ENCODE results near the gene DMRTA1.
"Not testable (repeated sequence)": the region's sequence is repeated elsewhere in the genome, so short reads cannot be mapped to it uniquely, and the experiment has no call there.

The DMRTA1 gene, protein sequence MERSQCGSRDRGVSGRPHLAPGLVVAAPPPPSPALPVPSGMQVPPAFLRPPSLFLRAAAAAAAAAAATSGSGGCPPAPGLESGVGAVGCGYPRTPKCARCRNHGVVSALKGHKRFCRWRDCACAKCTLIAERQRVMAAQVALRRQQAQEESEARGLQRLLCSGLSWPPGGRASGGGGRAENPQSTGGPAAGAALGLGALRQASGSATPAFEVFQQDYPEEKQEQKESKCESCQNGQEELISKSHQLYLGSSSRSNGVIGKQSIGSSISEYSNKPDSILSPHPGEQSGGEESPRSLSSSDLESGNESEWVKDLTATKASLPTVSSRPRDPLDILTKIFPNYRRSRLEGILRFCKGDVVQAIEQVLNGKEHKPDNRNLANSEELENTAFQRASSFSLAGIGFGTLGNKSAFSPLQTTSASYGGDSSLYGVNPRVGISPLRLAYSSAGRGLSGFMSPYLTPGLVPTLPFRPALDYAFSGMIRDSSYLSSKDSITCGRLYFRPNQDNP

GRCh38 chr9:22446589-22446949 is at the start of gene DMRTA1:
Gene DMRTA1, plus strand, starts transcription at chr9:22446824. Its CDS starts 242 bp downstream, at chr9:22447066.
- no peak for DNase-seq (ENCODE audit: low read depth in 2 of 2)

DNA sequence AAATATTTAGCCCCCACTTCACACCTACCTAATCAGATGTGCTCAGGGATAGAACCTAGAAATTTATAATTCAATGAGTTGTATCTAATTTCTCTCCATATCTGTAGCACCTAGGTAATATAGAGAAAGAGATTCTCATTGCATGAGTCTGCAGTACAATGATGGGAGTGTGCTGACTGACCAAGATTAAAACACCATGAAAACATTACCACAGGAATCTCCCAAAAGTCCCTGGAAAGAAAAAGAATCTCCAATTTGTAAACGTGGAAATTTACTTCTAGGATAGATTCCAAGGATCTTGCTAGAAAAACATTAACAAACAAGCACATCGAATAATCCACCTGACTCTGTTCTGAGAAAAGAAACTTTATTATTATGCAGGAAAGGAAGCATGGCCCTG is 45.0 kb upstream of the DMRTA1 start:
- DNase-seq (ENCODE audit: low read depth in 2 of 2), result no peak

- no peak for DNase-seq (ENCODE audit: low read depth in 2 of 2)
These were observed 40.6 kb upstream of the DMRTA1 start for GRCh38 chr9:22405869-22406659.

GRCh38 chr9:22413884-22414283 is 32.7 kb upstream of the DMRTA1 start:
- DNase-seq (ENCODE audit: low read depth in 2 of 2), result no peak

DNA sequence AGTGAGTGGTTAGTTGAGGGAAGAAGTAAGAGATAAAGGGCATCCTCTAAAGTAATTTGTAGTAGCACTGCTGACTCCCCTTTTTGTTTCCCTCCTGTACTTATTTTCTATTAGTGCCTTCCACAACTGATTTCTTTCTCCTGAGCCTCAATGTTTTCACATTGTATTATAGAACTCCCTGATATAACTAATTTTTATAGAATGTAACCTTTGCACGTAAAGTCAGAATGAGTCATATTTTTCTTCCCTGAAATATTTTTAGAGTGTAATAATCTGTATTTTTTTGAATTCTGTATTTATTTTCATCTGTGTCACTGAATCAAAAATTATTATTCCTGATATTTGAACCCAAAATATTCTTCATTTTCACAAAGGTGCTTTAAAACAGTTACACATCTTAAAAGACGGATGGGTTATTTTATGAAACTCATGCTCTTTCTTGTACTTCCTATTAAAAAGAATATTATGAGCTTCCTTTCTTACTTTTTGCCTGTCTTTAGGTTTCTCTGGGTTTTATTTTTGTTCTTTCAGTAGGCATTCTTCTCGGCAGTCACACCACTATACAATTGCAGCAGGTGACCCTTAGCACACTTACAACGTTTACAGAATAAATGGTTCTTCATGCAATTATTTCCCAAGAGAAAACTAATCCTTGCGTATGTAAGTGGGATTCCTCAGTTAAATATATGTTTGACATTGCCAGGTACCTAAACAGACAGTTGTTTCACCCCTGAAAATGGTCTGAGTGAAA is 30.5 kb upstream of the DMRTA1 start:
- no peak for DNase-seq (ENCODE audit: low read depth in 2 of 2)

GRCh38 chr9:22416692-22417060 is 29.9 kb upstream of the DMRTA1 start:
- no peak for DNase-seq (ENCODE audit: low read depth in 2 of 2)

GRCh38 chr9:22423566-22423965 is 23.1 kb upstream of the DMRTA1 start:
- no peak for DNase-seq (ENCODE audit: low read depth in 2 of 2)

GRCh38 chr9:22424616-22425015 is 22.0 kb upstream of the DMRTA1 start:
- no peak for DNase-seq (ENCODE audit: low read depth in 2 of 2)

DNA sequence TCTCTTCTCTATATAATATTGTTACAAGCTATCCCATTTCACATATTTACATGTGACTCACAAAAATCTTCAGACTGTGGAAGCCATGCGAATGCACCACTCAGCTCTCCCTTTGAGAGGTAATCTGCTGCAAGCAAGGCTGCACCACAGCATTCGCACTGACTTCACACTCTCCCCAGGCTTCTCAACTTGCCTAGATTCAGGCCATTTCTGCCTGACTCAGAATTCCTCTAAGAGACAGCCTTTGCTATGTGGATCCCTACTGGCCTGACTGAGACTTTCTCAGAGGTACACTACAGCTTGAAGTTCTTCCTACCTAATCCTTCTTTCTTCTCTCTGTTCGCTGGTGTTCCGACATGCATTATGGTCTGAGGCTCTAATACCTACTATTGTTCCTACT is 21.1 kb upstream of the DMRTA1 start:
- no peak for DNase-seq (ENCODE audit: low read depth in 2 of 2)

GRCh38 chr9:22427226-22427880 is 19.3 kb upstream of the DMRTA1 start:
- DNase-seq (ENCODE audit: low read depth in 2 of 2), result no peak

GRCh38 chr9:22433691-22434090 is 12.9 kb upstream of the DMRTA1 start:
- no peak for DNase-seq (ENCODE audit: low read depth in 2 of 2)

DNA sequence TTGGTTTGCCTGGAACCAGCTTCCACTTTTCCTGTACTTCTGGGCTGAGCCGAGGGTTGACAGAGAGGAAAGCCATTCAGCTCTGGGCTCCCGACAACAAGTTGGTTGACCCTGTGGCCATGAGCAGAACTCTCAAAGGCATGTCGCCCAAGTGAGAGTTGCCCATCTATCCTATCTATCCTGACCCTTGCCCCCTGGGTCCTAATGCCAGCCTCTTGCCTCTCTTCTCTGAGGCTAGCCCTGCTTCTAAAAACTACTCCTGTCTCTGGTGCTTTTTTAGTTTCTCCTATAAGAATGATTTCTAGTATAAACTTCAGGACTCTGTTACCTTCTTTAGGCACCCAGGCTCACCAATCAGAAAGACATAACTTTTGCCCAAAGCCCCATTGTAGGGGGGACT is 11.4 kb upstream of the DMRTA1 start:
- not testable (repeated sequence) for DNase-seq (ENCODE audit: low read depth in 2 of 2)

DNA sequence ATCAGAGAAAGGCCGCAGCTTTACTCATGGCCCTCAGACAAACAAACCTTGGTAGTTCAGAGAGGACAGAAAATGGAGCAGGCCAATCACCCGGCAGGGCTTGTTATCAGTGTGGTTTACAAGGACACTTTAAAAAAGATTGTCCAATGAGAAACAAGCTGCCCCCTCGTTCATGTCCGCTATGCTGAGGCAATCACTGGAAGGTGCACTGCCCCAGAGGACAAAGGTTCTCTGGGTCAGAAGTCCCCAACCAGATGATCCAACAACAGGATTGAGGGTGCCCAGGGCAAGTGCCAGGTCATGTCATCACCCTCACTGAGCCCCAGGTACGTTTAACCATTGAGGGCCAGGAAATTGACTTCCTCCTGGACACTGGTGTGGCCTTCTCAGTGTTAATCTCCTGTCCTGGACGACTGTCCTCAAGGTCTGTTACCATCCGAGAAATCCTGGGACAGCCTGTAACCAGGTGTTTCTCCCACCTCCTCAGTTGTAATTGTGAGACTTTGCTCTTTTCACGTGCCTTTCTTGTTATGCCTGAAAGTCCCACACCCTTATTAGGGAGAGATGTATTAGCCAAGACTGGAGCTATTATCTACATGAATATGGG is 9.1 kb upstream of the DMRTA1 start:
- not testable (repeated sequence) for DNase-seq (ENCODE audit: low read depth in 2 of 2)

DNA sequence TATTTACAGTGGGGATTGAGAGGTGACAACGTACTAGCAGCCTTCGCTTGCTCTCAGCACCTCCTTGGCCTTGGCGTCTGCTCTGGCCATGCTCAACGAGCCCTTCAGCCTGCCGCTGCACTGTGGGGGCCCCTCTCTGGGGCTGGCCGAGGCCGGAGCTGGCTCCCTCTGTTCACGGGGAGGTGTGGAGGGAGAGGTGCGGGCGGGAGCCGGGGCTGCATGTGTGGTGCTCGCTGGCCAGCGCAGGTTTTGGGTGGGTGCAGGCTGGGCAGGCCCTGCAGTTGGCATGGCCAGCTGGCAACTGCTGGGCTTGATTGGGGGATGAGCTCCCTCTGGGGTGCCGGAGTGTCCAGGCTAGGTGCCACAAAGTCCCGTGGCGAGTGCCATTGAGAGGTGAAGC is 5.8 kb upstream of the DMRTA1 start:
- DNase-seq (ENCODE audit: low read depth in 2 of 2), result no peak

GRCh38 chr9:22446950-22447617 is 460 bp downstream of the DMRTA1 start:
- DNase-seq (ENCODE audit: low read depth in 2 of 2), result no peak

DNA sequence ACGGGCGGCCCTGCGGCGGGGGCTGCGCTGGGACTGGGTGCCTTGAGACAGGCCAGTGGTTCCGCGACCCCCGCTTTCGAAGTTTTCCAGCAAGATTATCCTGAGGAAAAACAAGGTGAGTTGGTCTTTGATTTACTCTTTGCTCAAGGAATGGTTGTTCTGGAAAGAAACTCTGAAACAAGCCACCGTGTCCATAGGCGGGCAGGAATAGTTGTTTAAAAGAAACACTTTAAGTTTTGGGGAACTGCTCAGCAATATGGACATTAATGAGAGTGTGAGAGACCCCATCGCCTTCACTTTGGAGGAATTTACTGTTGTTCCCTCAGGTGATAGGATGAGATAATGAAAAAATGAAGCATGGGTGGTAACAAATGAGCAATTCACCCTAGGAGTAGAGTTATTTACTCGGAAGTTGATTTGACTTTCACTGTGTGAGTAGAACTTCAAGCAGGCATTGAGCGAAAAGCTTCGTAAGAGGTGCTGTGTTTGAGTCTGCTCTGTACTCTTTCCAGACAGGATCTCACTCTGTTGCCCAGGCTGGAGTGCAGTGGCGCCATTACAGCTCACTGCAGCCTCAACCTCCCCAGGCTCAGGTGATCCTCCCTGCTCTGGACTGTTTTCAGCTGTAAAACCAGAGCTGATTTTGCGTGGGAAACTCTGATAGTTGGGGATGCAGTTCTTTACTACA is 1.1 kb downstream of the DMRTA1 start:
- DNase-seq (ENCODE audit: low read depth in 2 of 2), result no peak

GRCh38 chr9:22449719-22450118 is 3.1 kb downstream of the DMRTA1 start:
- DNase-seq (ENCODE audit: low read depth in 2 of 2), result no peak

- no peak for DNase-seq (ENCODE audit: low read depth in 2 of 2)
These were observed 5.9 kb downstream of the DMRTA1 start for GRCh38 chr9:22452415-22453010.

DNA sequence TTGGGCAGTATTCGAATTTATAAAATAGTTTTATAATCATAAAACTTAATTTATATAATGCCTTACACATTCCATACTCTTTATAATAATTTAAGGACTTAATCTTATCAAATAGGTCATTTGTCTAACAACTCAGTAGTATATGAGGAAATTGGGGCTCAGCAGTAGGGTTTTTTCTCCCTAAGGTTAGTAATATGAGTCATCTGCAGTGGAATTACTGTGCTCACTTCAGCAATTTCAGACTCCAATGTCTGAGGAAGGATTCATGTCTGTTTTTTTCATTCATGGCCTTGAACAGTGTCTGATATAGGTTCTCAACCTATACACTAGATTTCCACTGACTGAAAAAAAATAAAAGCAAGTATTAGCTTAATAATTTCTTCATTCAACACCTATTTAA is 7.4 kb downstream of the DMRTA1 start:
- no peak for DNase-seq (ENCODE audit: low read depth in 2 of 2)

GRCh38 chr9:22455181-22455580 is 8.6 kb downstream of the DMRTA1 start:
- no peak for DNase-seq (ENCODE audit: low read depth in 2 of 2)

All from fibroblast of skin of left quadriceps (primary cell).